GM23338 (cell line): ENCODE measurements around the gene CDH9. TPM values are rescaled to one million over a fixed set of nuclear protein-coding genes. Genes with fewer than 3 reads are reported as not detected.

Experiments
- ATAC-seq: fragments of 200-7000 bp; cut with Tn5 transposase; 3 replicates; pipeline ENCODE4 v1.9.1; 2020
- DNase-seq: peaks from one replicate; pipeline ENCODE4 v3.0.0-alpha.2; 2015; ENCODE audit warnings: low spot score
- H2AFZ ChIP-seq: fragments of 200-600 bp; sonication (generic); 2 replicates; pipeline ENCODE4 v1.8.0; 2016; ENCODE audit warnings: antibody characterized with exemption, mild to moderate bottlenecking, moderate library complexity
- H3F3A ChIP-seq: fragments of 200-600 bp; sonication (generic); replicated peaks from 2 replicates; pipeline ENCODE4 v1.8.0; 2017; ENCODE audit warnings: antibody characterized with exemption, mixed run types, low read depth
- H3K27ac ChIP-seq: fragments of 200-600 bp; sonication (generic); 2 replicates; pipeline ENCODE4 v1.6.1; 2016; ENCODE audit warnings: low read depth
- H3K27me3 ChIP-seq: fragments of 200-600 bp; sonication (generic); 2 replicates; pipeline ENCODE4 v1.8.0; 2016; ENCODE audit warnings: mild to moderate bottlenecking, mixed run types, moderate library complexity; ENCODE audit not compliant: insufficient read depth
- H3K36me3 ChIP-seq: fragments of 200-600 bp; sonication (generic); 2 replicates; pipeline ENCODE4 v1.8.0; 2016; ENCODE audit warnings: mild to moderate bottlenecking; ENCODE audit not compliant: insufficient read depth
- H3K4me1 ChIP-seq: fragments of 200-600 bp; sonication (generic); 2 replicates; pipeline ENCODE4 v1.8.0; 2016; ENCODE audit warnings: mild to moderate bottlenecking, moderate library complexity; ENCODE audit not compliant: insufficient read depth
- H3K4me2 ChIP-seq: fragments of 200-600 bp; sonication (generic); 2 replicates; pipeline ENCODE4 v1.7.1; 2017; ENCODE audit warnings: mixed run types
- H3K4me3 ChIP-seq: fragments of 200-600 bp; sonication (generic); 2 replicates; pipeline ENCODE4 v1.6.1; 2016; ENCODE audit warnings: mixed run types
- H3K79me2 ChIP-seq: fragments of 200-600 bp; sonication (generic); replicated peaks from 2 replicates; pipeline ENCODE4 v1.8.0; 2017; ENCODE audit warnings: mild to moderate bottlenecking; ENCODE audit not compliant: insufficient read depth
- H3K9me2 ChIP-seq: fragments of 200-600 bp; sonication (generic); 2 replicates; pipeline ENCODE4 v1.8.0; 2017; ENCODE audit not compliant: insufficient read depth
- H4K20me1 ChIP-seq: fragments of 200-600 bp; sonication (generic); replicated peaks from 2 replicates; pipeline ENCODE4 v1.8.0; 2017; ENCODE audit warnings: mild to moderate bottlenecking; ENCODE audit not compliant: insufficient read depth
- H3K27ac Mint-ChIP-seq: 2 replicates; pipeline ENCODE4 v1.8.0; 2020; ENCODE audit warnings: inconsistent platforms, mild to moderate bottlenecking, moderate library complexity, mixed read lengths
- H3K27me3 Mint-ChIP-seq: 3 replicates; pipeline ENCODE4 v1.8.0; 2022; ENCODE audit warnings: low read depth, mild to moderate bottlenecking, moderate library complexity, mixed read lengths, inconsistent platforms; ENCODE audit not compliant: insufficient read depth, poor library complexity
- H3K36me3 Mint-ChIP-seq: 3 replicates; pipeline ENCODE4 v1.8.0; 2021; ENCODE audit warnings: low read depth, mild to moderate bottlenecking, inconsistent platforms, moderate library complexity, mixed read lengths
- H3K4me1 Mint-ChIP-seq: 3 replicates; pipeline ENCODE4 v1.8.0; 2020; ENCODE audit warnings: mild to moderate bottlenecking, inconsistent platforms, mixed read lengths
- H3K4me3 Mint-ChIP-seq: 3 replicates; pipeline ENCODE4 v1.8.0; 2021; ENCODE audit warnings: moderate library complexity, mild to moderate bottlenecking, inconsistent platforms, mixed read lengths
- H3K9me3 Mint-ChIP-seq: 3 replicates; pipeline ENCODE4 v1.8.0; 2020; ENCODE audit warnings: moderate library complexity, mild to moderate bottlenecking, inconsistent platforms, mixed read lengths
- EZH2 ChIP-seq: fragments of 200-600 bp; sonication (generic); IDR thresholded peaks from one replicate; pipeline ENCODE4 v1.8.0; 2017; ENCODE audit warnings: antibody characterized with exemption, mild to moderate bottlenecking, low read depth; ENCODE audit not compliant: unreplicated experiment
- JUNB ChIP-seq: IDR thresholded peaks from one replicate; pipeline ENCODE4 v1.6.1; 2016; ENCODE audit warnings: antibody characterized with exemption; ENCODE audit not compliant: unreplicated experiment
- NANOG ChIP-seq: IDR thresholded peaks from 2 replicates; pipeline ENCODE4 v1.6.1; 2016; ENCODE audit warnings: antibody characterized with exemption, borderline replicate concordance
- REST ChIP-seq: IDR thresholded peaks from one replicate; pipeline ENCODE4 v1.6.1; 2018; ENCODE audit warnings: antibody characterized with exemption; ENCODE audit not compliant: unreplicated experiment
- polyA plus RNA-seq: library from polyadenylated mRNA; unstranded; fragments of >200 nt; fragmentation: Nextera tagmentation; extraction: Ambion mirVana; gene quantifications from 2 replicates; pipeline ENCODE4 v1.2.1, GENCODE V29; 2016
- total RNA-seq: library from RNA; depleted of rRNA; stranded (reverse); fragments of >200 nt; shearing (Covaris generic); gene quantifications from 2 replicates; pipeline ENCODE4 v1.2.3, GENCODE V29; 2014

The CDH9 gene
- total and polyA plus RNA-seq, 2 experiments from 2014 or later = 0.26 to 0.31 TPM

- TF ChIP-seq REST (no peak), EZH2 (no peak), NANOG (no peak)
Measured at GRCh38 chr5:26843677-26844076, 194.7 kb downstream of the CDH9 start (continued).

- no peak overlapping the region for H3K27ac Mint-ChIP-seq
- H3K9me3 Mint-ChIP-seq = peaks cover 4% of the 10 kb centered on the region; the same call in 2 of the 3 replicates
- Histone ChIP-seq H3K27ac (no peak overlapping the region), H3F3A (no peaks in the 10 kb centered on the region), H3K4me2 (no peak overlapping the region), H3K9me2 (0 out of 2 replicates have a peak, but pooled peaks cover 7% of the 10 kb centered on the region), H2AFZ (no peak overlapping the region), H3K36me3 (no peaks in the 10 kb centered on the region), H3K4me3 (no peak overlapping the region), H3K27me3 (no peaks in the 10 kb centered on the region), H3K4me1 (no peaks in the 10 kb centered on the region), H4K20me1 (no peaks in the 10 kb centered on the region), H3K79me2 (no peaks in the 10 kb centered on the region)
- no peaks in the 10 kb centered on the region for H3K4me1 Mint-ChIP-seq
- H3K27me3 Mint-ChIP-seq = peaks cover 2% of the 10 kb centered on the region
- TF ChIP-seq JUNB = no peak
- no peak for DNase-seq
- no peak overlapping the region for H3K4me3 Mint-ChIP-seq
- peaks cover 3% of the 10 kb centered on the region; the same call in 2 of the 3 replicates for H3K36me3 Mint-ChIP-seq
- ATAC-seq = no peak
Measured at GRCh38 chr5:26833596-26833995, 204.8 kb downstream of the CDH9 start.
